ENCODE measurements around the gene ANKRD18B.
"Not testable (repeated sequence)": the region's sequence is repeated elsewhere in the genome, so short reads cannot be mapped to it uniquely, and the experiment has no call there.

- not testable (repeated sequence) for TF ChIP-seq GLIS3 (CRISPR knock-in tag; IDR thresholded peaks at IDR 0.05); PATZ1 (CRISPR knock-in tag; IDR thresholded peaks at IDR 0.05; ENCODE audit: borderline replicate concordance); ZC3H10 (CRISPR knock-in tag; IDR thresholded peaks at IDR 0.05); PPARA (CRISPR knock-in tag; IDR thresholded peaks at IDR 0.05; ENCODE audit: borderline replicate concordance); ZFP30 (CRISPR knock-in tag; IDR thresholded peaks at IDR 0.05); ARNTL (CRISPR knock-in tag; IDR thresholded peaks at IDR 0.05; ENCODE audit: borderline replicate concordance, low read depth); ZNF565 (CRISPR knock-in tag; conservative IDR thresholded peaks at IDR 0.05; ENCODE audit: low read depth)
These were observed 30.2 kb upstream of the ANKRD18B start for GRCh38 chr9:33493819-33494218.

Measured in SK-N-SH treated with all-trans-retinoic acid at 6 μM for 48 hours (cell line).